Hematopoietic multipotent progenitor cell treated with erythropoietin and hydrocortisone succinate and interleukin-3 and kit ligand, for 8 days (in vitro differentiated cells): ENCODE measurements around the gene RDH8.

Source experiments
- DNase-seq: peaks from one replicate; pipeline ENCODE4 v3.0.0-alpha.2; 2015

The RDH8 gene

DNA sequence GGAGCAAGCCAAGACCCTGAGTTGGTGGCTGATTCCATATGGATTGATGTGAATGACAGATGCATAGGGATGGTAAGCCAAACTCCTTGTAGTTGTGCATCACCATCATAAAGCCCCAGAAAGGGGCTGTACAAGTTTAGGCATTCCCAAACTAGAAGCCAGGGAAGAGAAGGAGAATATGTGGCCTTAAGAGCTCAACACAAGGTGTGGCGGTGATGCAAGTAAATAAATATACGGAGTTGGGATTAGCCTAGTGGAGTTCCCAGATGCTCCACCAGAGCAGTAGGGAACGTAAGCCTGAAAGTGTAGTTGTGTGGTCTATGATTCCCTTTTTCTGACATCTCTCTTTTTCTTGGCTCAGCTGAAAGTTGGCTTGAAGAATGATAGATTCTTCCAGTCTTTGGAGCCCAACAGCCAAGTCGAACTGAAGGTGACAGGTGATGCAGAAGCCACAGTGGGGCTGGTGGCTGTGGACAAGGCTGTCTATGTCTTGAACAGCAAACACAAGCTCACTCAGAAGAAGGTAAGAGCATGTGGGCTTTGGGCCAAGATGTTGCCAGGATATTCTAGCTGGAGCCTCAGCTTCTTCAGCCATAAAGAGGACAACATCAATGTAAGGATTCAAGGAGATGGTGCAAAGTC lies 30.1 kb downstream of the RDH8 start:
- no peak for DNase-seq

DNA sequence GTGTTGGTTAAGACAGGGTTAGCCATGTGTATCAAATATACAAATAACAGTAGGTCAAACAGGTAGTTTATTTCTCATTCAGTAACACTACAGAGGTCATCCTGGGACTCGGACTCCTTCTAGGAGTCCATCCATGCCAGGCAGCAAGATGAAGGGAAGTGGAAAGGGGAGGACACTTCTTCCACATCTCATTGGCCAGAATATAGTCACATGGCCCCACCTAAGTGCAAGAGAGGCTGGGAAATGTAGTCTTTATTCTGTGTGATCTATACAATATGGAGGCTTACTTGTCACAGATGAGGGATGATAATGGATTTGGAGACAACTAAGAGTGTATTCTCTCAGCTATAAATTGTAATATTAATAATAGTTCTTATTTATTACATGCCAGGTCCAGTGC lies 31.1 kb downstream of the RDH8 start:
- DNase-seq: no peak

DNA sequence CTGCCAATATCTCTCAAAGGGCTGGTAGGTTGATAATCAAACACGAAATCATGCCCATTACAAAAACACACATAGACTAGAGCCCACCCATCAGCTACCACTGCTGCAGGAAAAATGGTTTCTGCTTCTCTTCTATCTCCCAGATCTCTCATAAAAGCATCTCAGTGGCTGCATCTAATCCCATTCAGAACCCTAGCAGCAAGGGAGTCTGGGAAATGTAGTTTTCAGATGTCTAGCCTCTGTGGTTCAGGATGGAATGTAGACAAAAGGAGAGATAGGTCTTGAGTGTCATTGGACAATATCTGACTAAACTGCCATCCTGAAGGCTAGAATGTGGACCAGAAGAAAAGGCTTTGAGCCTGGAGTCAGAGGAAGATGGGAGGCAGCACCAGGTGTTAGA lies 32.1 kb downstream of the RDH8 start:
- DNase-seq: no peak

- DNase-seq: no peak
These were observed 36.3 kb downstream of the RDH8 start for GRCh38 chr19:10049626-10050025.

DNA sequence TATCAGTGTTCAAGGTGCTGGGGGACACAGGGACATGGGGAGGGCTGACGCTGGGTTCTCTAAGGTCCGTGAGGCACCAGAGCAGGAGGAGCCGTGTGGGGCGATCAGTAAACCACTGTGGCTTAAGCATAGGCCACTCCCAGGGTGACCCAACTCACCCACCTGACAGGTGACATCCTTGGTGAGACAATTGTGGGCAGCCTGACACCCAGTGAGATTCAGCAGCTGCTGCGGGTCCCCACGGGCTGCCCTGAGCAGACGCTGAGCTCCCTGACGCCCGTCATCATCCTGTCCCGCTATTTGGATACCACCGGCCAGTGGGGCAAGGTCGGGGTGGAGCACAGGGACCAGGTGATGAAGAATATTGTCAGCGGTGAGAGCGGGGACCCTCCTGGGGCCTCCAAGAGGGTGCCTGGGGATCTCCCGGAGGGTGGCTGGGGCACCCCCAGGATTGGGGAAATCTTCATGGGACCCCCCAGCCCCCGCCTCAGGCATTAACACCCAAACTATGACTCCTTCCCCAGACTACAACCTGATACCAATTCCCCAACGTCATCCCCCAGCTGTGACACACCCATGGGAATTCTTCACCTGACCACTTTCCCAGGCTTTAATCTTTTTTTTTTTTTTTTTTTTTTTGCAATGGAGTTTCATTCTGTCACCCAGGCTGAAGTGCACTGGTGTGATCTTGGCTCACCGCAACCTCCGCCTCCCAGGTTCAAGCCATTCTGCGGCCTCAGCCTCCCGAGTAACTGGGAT lies 39.5 kb downstream of the RDH8 start:
- no peak for DNase-seq

GRCh38 chr19:10061717-10062310 lies 48.5 kb downstream of the RDH8 start:
- DNase-seq: no peak

DNA sequence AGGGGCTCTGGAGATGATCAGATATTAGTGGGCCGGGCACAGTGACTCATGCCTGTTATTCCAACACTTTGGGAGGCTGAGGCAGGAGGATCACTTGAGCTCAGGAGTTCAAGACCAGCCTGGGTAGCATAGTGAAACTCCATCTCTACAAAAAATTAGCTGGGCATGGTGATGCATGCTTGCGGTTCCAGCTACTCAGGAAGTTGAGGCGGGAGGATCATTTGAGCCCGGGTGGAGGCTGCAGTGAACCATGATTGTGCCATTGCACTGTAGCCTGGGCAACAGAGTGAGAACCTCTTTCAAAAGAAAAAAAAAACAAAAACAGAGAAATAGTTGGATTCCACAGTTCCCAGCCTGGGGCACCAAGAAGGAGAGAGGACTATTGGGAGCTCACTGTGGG lies 54.9 kb downstream of the RDH8 start:
- DNase-seq: no peak

DNA sequence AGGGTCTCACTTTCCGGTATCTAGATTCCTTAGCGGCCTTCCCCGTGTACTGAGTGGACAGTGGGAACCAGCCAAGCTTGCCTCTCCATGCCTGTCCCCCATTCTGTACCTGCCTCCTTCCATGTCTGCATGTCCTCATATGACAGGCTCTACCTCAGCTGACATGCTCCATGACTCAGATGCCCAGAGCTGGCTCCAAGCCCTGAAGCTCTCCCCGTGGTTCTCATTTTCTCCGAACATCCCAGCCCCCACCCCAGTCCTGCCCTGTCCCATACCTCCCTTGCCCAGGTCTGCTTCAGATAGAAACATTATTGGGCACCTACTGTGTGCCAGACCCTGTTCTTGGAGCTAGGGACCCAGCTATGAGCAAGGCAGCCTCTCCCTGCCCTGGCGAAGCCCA lies 55.8 kb downstream of the RDH8 start:
- DNase-seq: no peak

- DNase-seq: no peak
These were observed 57.6 kb downstream of the RDH8 start for GRCh38 chr19:10070730-10071446.
